ENCODE measurements around the gene TRUB2.

DNA sequence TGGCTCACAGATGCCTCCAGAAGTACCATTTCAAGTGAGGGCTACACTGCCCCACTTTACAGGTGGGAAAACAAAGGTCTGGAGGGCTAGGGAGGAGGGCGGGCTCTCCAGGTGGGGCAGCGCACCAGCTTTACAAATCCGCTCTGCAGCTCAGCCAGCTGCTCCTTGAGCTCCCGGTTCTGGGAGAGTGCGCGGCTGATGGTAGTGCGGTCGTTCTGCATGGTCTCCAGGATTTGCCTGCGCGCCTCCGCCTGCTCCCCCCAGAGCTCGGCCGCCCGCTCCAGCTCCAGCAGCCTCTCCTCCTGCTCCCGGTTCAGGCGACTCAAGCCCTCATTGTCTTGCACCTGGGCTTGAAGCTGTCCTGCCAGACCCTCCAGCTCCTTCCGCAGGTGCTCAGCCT is 61.9 kb downstream of the TRUB2 start:
- TF ChIP-seq EZH2phosphoT487 (IDR thresholded peaks at IDR 0.05; ENCODE audit: insufficient read depth, low read depth) (no peak), EZH2 (IDR thresholded peaks at IDR 0.05; ENCODE audit: insufficient read depth, poor library complexity, severe bottlenecking) (no peak)
